ENCODE measurements around the gene FLOT1.

Gene FLOT1

DNA sequence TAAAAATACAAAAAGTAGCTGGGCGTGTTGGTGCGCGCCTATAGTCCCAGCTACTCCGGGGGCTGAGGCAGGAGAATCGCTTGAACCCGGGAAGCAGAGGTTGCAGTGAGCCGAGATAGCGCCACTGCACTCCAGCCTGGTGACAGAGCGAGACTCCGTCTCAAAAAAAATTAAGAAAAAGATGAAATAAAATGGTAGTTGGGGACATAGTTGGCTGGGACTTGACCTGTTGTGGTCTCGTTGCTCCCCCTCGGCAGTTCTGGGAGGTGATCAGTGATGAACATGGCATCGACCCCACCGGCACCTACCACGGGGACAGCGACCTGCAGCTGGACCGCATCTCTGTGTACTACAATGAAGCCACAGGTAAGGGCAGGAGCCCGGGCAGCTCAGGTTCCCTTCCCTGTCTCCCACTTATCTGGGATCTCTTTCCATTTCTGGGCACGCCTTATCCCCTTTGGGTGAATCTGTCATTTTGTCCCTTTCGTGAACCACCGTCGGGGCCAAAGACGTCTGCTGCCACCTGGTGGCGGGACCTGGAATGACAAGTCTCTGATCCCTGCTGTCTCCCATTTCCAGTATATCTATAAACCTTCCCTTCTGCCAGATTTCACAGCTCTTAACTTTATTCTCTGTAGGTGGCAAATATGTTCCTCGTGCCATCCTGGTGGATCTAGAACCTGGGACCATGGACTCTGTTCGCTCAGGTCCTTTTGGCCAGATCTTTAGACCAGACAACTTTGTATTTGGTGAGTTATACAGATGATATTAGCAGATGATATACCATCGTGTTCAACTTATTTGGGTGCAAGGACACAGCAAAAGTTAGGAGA, 20.0 kb downstream of the FLOT1 start (continued):
- TF ChIP-seq ZSCAN5A (tag by site-specific recombination; IDR thresholded peaks at IDR 0.05), result no peak
- TF ChIP-seq SETDB1 (IDR thresholded peaks at IDR 0.05; ENCODE audit: insufficient read length, low read length), result no peak
- TF ChIP-seq ZNF513 (tag by site-specific recombination; IDR thresholded peaks at IDR 0.05), result no peak; the same call in 1 of the 2 replicates
- TF ChIP-seq ZNF501 (tag by site-specific recombination; IDR thresholded peaks at IDR 0.05), result no peak
- no peak for TF ChIP-seq ZNF544 (tag by site-specific recombination; IDR thresholded peaks at IDR 0.05)
- no peak for TF ChIP-seq ZNF302 (tag by site-specific recombination; IDR thresholded peaks at IDR 0.05; ENCODE audit: low read depth)
- TF ChIP-seq ZNF146 (tag by site-specific recombination; IDR thresholded peaks at IDR 0.05), result no peak
- no peak for TF ChIP-seq ZNF548 (tag by site-specific recombination; IDR thresholded peaks at IDR 0.05)
- 0 out of 2 replicates have a peak, but pooled peaks have one; percentile 66 for TF ChIP-seq ZBTB10 (tag by site-specific recombination; IDR thresholded peaks at IDR 0.05)
- TF ChIP-seq IKZF3 (tag by site-specific recombination; IDR thresholded peaks at IDR 0.05), result peak; percentile 85
- no peak for TF ChIP-seq KLF9 (tag by site-specific recombination; IDR thresholded peaks at IDR 0.05; ENCODE audit: low read depth)
- TF ChIP-seq ZBTB21 (tag by site-specific recombination; IDR thresholded peaks at IDR 0.05), result no peak
- TF ChIP-seq, protein P1, sequence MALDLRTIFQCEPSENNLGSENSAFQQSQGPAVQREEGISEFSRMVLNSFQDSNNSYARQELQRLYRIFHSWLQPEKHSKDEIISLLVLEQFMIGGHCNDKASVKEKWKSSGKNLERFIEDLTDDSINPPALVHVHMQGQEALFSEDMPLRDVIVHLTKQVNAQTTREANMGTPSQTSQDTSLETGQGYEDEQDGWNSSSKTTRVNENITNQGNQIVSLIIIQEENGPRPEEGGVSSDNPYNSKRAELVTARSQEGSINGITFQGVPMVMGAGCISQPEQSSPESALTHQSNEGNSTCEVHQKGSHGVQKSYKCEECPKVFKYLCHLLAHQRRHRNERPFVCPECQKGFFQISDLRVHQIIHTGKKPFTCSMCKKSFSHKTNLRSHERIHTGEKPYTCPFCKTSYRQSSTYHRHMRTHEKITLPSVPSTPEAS (tag by site-specific recombination; IDR thresholded peaks at IDR 0.05), result no peak
- peak; percentile 29 for TF ChIP-seq KLF8 (tag by site-specific recombination; IDR thresholded peaks at IDR 0.05)
- peak; percentile 78 for TF ChIP-seq ZEB2 (tag by site-specific recombination; IDR thresholded peaks at IDR 0.05)
- TF ChIP-seq, protein P2, sequence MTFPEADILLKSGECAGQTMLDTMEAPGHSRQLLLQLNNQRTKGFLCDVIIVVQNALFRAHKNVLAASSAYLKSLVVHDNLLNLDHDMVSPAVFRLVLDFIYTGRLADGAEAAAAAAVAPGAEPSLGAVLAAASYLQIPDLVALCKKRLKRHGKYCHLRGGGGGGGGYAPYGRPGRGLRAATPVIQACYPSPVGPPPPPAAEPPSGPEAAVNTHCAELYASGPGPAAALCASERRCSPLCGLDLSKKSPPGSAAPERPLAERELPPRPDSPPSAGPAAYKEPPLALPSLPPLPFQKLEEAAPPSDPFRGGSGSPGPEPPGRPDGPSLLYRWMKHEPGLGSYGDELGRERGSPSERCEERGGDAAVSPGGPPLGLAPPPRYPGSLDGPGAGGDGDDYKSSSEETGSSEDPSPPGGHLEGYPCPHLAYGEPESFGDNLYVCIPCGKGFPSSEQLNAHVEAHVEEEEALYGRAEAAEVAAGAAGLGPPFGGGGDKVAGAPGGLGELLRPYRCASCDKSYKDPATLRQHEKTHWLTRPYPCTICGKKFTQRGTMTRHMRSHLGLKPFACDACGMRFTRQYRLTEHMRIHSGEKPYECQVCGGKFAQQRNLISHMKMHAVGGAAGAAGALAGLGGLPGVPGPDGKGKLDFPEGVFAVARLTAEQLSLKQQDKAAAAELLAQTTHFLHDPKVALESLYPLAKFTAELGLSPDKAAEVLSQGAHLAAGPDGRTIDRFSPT (tag by site-specific recombination; IDR thresholded peaks at IDR 0.05), result no peak
- TF ChIP-seq SP2 (tag by site-specific recombination; IDR thresholded peaks at IDR 0.05), result 0 out of 2 replicates have a peak, but pooled peaks have one; percentile 3
- no peak for TF ChIP-seq ZNF157 (tag by site-specific recombination; IDR thresholded peaks at IDR 0.05)
- TF ChIP-seq TCF7L2 (IDR thresholded peaks at IDR 0.05; ENCODE audit: borderline replicate concordance, low read depth, low read length), result no peak
- TF ChIP-seq MZF1 (tag by site-specific recombination; IDR thresholded peaks at IDR 0.05; ENCODE audit: borderline replicate concordance), result peak; percentile 49; the same call in 1 of the 2 replicates
- TF ChIP-seq, protein P3, sequence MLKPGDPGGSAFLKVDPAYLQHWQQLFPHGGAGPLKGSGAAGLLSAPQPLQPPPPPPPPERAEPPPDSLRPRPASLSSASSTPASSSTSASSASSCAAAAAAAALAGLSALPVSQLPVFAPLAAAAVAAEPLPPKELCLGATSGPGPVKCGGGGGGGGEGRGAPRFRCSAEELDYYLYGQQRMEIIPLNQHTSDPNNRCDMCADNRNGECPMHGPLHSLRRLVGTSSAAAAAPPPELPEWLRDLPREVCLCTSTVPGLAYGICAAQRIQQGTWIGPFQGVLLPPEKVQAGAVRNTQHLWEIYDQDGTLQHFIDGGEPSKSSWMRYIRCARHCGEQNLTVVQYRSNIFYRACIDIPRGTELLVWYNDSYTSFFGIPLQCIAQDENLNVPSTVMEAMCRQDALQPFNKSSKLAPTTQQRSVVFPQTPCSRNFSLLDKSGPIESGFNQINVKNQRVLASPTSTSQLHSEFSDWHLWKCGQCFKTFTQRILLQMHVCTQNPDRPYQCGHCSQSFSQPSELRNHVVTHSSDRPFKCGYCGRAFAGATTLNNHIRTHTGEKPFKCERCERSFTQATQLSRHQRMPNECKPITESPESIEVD (tag by site-specific recombination; IDR thresholded peaks at IDR 0.05), result no peak
- TF ChIP-seq ZNF837 (tag by site-specific recombination; IDR thresholded peaks at IDR 0.05), result no peak
- TF ChIP-seq HOXA7 (CRISPR knock-in tag; IDR thresholded peaks at IDR 0.05; ENCODE audit: borderline replicate concordance), result no peak
- TF ChIP-seq GLIS2 (tag by site-specific recombination; IDR thresholded peaks at IDR 0.05), result peak; percentile 69
- no peak for TF ChIP-seq ZNF707 (tag by site-specific recombination; IDR thresholded peaks at IDR 0.05)
- no peak for TF ChIP-seq ZNF426 (tag by site-specific recombination; IDR thresholded peaks at IDR 0.05)
